HG03039 (cell line): ENCODE results near the gene EBLN2.
"Not testable (repeated sequence)": the region's sequence is repeated elsewhere in the genome, so short reads cannot be mapped to it uniquely, and the experiment has no call there.

ENCODE experiments used
- ATAC-seq: cut with Tn5 transposase; IDR thresholded peaks from one replicate; pipeline ENCODE4 v1.9.1; 2021; ENCODE audit warnings: mild to moderate bottlenecking, moderate library complexity; ENCODE audit not compliant: unreplicated experiment

The EBLN2 gene

DNA sequence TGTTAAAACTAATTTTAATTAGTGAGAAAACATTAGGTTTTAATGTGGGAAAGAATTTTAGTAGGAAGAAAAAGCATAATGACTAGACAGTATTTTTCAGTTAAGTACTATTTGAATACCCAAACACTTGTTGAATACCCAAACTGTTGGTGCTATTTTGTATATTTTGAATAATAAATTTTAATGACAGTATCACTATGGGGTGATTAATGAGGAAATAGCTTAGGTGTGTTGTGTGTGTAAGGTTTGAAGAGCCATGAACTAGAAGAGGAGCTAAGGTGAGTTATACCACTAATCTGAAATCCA, 4.7 kb upstream of the EBLN2 start:
- ATAC-seq: no peak

DNA sequence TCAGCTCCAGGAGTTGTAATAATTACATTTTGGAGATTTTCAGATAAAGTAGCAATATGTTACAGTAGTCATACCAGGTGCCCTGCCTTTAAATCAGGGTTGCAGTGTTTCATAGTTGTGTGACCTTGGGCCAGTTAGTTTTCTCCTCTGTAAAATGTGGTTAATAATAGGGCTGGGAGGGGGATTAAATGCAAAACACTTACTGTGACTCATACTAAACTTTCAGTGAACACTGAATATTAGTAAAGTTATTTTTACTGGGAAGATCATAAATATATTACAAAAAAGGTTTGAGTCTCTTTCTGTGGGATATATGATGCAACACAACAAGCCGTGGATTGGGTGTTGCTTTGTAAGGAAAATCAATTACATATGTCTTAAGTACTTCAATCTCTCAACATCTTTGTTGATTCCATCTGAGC, 1.1 kb upstream of the EBLN2 start:
- ATAC-seq: no peak

DNA sequence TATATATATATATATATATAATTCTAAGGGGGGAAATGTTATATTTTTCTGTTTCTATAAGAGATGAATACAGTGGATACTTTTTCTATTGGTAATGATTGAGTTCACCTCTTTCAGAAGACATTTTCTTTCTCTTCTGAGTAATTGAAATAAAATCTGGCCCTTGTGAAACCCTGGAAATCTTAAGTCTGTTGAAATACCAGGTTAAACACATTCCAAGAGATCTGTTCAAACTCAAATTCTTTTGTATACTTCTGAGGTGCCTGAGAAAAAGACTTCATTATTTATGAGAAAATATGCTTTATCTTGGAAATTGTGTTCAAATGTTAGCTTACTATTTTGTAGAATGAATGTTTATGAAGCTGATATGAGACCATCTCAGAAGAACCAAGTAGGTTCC, 4.8 kb downstream of the EBLN2 start:
- not testable (repeated sequence) for ATAC-seq

DNA sequence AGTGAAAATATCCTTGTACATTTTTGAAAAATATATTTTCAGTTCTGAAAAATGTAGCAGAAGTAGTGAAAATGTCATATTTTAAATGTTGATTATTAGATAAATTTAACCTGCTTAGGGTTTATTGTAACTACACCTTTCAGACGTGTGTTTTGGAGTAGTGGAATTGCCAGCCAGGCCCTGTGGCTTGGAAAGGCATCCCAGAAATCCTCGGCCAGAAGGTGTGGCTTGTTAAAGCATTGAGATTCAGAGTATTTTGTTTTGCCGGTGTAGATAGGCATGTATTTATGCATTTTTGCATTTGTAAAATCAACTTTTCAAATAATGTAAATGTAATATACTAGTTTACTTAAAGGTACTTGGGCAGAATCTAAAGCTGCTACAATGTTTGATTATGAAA, 7.0 kb downstream of the EBLN2 start:
- no peak for ATAC-seq

DNA sequence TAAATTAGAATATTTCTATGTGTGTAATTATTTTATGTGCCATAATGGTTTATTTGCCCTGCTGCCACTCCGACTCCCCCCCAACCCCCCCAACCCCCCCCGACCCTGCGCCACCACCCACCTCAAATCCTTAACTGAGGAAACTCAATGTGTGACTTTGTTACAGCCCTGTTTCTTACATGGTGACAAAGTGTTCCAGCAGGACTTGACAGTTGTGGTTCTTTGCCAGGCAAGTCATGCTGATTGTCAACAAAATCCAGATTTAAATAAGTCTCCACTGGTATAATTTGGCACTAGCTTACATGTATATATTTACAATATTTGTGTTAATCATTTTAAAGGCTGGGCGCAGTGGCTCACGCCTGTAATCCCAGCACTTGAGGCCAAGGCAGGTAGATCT, 7.7 kb downstream of the EBLN2 start:
- ATAC-seq: no peak

DNA sequence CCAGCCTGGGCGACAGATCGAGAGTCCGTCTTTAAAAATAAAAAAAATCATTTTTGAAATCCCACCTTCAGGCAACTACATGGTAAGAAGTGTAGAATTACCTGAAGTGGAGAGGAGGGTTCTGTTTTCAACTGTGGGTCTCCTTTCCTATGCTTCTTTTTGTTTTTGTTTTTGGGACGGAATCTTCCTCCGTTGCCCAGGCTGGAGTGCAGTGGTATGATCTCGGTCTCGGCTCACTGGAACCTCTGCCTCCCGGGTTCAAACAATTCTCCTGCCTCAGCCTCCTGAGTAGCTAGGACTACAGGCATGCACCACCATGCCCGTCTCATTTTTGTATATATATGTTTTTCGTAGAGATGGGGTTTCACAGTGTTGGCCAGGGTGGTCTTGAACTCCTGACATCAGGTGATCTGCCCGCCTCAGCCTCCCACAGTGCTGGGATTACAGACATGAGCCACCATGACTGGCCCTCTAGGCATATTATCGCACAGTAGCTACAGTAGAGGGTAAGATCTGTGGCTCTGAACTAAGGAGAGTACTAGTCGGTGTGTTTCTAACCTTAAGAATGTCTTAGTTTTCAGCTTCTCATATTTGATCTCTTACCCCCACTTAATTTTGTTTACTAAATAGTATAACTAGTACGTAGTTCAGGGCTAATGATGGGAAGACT, 8.5 kb downstream of the EBLN2 start:
- ATAC-seq: no peak

DNA sequence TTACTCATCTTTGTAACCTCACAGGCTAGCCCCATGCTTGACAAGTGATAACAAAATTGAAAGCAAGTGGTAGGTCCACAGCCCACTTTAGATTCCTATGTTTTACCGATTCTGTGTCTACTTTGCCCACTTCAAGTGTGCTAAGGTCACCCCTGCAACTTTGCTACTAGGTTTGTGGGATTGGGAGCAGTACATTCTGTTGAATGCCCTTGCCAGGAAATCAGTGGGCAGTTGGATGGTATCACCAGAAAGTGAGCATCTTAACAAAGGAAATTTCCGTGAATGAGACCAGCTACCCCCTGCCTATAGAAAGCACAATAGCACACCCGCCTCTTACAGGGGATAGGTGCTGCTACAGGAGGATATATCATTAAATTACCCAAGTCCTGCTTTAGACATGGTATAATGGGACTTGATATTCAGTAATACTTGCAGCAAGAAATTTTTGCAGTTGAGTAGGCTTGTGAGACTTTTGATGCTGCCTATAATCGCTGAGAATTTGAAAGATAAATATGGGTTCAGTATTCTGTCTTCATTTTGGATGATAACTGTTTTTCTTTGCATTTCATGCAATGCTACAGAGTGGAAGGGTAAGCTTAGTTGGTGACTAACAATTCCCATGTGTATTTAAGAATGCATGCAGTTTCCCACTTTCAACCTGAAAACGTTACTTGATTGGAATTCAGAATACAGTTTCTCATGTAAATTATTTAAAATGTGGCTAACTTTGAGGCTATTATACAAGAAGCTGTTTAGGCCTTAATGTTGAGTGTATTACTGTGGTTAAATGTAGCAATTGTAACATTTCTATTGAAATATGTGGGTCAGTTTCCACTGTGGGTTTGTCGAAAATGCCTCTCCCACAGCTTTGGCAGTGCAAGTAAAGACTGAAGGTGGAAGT, 9.5 kb downstream of the EBLN2 start:
- no peak for ATAC-seq

DNA sequence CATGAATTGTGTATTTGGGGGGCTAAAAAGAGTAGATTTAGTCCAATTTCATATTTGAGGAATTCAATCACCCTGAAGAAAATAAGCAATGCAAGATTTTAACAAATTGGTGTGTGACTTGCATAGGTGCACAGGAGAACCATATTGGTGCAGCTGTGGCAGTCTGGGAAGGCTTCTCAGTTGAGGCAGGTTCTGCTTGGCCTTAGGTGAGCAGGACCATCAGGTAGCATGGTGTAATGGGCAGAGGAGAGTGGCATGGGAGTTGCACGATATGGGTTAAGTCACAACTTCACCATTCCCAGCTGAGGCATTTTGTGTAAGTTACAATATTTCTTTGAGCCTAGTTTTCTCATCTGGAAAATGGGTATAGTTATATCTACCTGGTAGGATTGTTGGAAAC, 10.5 kb downstream of the EBLN2 start:
- no peak for ATAC-seq

DNA sequence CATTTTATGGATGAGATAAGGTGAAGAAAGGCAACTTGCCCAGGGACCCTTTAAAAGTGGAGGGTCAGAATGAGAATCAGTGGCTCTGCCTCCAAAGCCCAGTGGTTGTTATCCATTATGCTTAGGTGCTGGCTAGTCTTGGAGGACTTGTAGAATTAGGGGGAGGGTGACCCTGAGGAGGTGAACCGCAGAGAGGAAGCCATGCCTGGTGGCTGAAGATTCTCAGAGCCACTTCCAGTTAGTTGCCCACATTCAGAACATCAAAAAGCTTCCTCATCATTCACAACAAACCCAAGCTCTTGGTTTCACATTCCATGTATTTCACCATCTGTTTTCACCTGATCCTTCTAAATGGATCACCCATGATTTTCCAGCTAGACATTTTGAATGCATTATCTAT, 11.2 kb downstream of the EBLN2 start:
- ATAC-seq: no peak

DNA sequence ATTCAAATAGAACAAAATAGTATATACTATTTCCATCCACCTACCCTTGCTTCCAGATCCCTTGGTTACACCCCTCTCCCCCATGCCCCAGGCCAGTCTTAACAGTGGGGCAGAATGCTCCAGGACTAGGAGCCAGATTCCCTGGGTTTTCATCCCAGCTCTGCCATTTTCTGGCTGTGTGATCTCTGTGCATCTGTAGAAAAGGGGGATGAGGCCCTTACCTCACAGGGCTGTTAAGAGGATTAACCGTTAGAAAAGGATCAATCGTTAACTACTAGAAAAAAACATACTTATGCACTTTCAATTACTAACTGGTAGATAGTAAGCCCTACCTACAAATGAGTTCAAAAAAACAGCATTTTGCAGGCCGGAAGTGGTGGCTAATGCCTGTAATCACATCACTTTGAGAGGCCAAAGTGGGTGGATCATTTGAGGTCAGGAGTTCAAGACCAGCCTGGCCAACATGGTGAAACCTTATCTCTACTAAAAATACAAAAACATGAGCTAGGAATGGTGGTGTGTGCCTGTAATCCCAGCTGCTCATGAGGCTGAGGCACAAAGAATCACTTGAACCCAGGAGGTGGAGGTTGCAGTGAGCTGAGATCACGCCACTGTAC, 11.7 kb downstream of the EBLN2 start:
- ATAC-seq: no peak

DNA sequence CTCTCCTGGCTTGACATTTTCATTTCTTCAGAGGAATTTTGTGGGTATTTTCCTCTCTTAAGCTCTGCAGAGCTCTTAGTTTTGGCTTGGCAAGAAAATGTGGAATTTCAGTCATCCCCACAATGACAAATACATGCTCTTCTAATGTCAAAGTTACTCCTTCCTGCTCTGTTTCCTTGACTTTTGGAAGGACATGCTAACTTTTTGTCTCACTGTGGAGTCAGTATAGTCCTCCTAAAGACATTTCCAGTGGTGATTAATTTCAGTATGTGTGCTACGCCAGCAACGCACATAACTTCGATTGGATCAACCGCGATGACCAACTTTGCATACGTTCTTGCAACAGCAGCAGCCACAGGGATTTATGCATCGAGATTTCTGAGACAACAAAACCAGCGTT, 13.3 kb downstream of the EBLN2 start:
- no peak for ATAC-seq

DNA sequence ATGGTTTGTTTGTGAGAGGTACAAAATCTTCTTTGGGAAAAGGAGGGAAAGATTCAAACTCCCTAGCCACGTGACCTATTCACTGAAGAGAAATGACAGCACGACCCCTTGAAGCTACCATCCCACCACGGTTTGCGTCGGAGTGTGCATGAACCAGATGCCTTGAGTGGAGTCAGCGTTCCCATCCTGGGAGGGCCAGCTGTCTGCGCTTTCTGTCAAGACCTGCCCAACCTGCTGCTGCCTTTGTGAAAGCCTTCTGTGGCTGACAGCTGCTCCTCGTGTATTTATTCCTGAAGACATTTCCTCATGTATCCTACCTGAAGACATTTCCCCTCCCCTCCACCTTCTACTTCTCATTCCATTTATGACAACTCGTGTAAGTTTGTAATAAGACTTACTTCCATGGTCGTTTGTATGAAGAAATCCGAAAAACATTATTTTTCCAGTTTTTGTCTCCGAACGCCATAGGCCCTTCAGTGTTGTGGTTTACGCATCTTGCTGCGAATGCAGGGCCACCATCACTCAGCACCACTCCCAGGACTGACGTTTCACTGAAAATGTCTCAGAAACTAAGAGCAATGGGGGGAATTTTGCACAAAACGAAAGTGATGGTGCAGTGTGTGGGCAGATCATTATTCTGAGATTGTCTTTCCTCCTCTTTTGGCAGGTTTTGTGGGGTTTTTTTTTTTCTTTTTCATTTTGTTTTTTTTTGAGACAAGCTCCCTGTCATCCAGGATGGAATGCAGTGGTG, 18.9 kb downstream of the EBLN2 start:
- no peak for ATAC-seq

DNA sequence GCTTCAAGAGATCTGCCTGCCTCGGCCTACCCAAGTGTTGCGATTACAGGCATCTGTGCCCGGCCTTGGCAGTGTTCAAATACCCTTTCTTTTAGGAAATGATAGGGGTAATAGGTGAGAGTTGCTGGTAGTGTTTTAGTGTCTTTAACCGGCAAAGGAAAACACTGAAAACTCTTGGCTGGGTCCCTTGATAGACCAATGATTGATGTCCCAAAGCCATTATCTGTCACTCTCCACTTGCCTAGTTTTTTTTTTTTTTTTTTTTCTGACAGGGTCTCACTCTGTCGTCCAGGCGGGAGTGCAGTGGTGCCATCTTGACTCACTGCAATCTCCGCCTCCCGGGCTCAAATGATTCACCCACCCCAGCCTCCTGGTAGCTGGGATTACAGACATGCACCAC, 19.7 kb downstream of the EBLN2 start:
- ATAC-seq: no peak

DNA sequence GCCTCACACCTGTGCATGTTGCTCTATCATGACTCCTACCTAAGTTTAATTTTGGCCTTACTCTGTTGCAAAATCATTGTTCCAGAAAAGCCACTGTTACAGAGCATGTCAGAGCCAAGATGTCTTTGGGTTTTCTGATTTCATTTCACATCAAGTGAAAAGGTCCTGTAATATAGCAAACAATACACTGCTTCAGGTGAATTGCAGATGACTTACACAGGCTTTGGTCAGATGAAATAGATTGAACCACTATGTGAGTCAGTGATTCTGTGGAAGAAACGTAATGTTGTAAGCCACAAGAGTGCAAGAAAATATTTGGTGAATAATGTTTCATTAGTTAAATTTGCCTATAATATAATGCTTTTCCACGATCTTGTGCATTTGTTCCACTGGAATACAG, 22.7 kb downstream of the EBLN2 start:
- ATAC-seq: no peak

DNA sequence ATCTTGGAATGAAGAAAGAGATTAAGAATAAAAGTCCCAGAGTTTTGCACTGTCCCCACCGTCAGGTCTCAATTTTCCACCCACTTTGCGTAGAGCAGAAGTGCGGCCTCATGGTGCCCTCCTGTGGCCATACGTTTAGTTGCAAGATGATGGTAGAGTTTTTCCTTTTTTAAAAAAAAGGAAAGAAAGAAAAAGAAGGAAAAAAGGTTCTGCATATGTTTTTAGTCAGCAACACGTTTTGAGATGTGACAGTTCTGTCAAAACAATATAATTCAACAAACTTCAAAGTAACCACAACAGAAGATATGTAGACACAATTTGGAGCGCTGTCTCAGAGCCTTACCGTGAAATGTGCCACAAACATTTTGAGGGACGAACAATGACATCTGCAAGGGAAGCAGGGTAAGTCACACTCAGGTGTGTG, 24.6 kb downstream of the EBLN2 start:
- no peak for ATAC-seq

DNA sequence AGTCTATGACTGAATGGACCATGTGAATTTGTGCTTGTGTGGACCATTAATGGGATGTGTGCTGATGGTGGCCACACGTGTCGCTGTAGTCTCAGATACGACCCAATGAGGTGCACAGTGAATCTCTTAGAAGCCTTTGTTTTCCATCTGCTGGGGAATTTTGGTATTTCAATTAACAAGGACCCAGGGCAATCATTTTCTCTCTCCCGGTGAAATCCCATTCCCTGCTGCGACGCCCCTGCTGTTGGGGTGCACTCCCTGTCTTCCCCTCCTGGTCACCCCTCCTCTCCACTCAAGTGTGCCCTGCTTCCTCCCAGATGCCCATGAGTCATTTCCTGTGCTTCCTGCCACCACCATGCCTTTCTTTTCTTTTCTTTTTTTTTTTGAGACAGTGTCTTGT, 32.7 kb downstream of the EBLN2 start:
- no peak for ATAC-seq

DNA sequence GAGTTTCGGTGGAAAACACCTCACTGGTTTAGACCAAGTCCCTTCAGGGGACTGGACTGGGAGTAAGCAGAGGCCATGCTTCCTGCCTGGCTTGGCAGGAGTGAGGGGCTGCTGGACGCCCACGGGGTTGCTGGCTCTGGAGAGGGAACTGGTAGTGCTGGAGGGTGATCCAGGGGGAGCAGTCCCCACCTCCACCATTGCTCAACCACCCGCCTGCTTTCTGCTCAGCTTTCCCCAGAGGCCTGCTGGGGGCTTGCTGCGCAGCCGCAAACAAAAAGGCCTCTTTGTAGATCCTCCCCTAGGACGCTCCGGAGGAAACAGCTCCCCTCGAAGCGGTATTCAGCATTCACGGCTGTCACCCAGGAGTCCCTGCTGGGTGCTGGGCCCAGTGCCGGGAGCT, 33.5 kb downstream of the EBLN2 start:
- no peak for ATAC-seq

DNA sequence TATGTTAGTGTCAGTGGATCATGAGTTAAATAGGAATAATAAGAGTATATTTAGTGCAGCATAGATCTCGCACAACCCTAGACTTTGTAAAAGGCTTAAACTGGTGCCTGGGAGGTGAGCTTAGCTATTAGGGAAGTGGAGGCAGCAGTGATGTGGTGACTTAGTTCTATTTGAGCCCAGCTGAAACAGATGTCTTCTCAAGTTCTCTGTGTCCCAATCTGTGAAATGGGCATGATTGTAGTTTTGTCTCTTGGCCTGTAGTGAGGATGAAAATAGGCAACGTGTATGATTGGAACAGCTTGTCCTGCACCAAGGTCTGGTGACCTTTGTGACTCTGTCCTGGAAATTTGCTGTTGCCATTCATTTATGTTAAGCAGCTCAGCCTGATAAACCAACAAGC, 34.7 kb downstream of the EBLN2 start:
- no peak for ATAC-seq

DNA sequence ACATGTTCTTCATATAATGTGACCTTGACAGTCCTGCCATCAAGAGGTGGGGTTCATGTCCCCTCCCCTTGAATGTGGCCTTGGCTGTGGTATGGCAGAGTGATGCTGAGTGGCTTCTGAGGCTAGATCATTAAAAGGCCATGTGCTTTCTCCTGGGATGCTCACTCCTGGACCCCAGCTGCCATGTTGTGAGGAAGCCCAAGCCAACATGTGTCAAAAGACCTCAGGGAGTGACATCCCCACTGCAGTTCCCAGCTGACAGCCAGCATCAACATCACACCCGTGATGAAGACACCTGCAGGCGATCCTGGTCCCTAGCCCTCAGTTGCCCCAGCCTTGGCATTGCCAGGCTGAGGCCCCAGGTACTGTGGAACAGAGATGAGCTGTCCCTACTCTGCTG, 36.6 kb downstream of the EBLN2 start:
- ATAC-seq: no peak

DNA sequence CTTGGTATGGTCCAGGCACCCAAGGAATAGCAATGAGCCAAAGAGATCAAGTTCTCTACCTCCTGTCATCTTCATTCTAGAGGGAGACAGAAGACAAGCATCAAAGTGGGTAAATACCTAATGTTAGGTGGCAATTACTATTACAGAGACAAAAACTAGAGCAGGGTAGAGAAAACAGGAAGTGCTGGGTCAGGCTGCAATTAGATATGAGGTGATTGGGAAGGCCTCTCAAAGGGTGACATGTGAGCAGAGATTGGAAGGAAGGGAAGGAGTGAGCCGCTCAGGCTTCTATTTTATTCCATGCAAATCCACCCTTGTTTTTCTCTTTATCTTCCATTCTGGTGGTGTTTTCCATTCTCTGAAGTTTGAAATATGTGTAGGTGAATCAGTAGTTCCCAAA, 37.4 kb downstream of the EBLN2 start:
- ATAC-seq: no peak

DNA sequence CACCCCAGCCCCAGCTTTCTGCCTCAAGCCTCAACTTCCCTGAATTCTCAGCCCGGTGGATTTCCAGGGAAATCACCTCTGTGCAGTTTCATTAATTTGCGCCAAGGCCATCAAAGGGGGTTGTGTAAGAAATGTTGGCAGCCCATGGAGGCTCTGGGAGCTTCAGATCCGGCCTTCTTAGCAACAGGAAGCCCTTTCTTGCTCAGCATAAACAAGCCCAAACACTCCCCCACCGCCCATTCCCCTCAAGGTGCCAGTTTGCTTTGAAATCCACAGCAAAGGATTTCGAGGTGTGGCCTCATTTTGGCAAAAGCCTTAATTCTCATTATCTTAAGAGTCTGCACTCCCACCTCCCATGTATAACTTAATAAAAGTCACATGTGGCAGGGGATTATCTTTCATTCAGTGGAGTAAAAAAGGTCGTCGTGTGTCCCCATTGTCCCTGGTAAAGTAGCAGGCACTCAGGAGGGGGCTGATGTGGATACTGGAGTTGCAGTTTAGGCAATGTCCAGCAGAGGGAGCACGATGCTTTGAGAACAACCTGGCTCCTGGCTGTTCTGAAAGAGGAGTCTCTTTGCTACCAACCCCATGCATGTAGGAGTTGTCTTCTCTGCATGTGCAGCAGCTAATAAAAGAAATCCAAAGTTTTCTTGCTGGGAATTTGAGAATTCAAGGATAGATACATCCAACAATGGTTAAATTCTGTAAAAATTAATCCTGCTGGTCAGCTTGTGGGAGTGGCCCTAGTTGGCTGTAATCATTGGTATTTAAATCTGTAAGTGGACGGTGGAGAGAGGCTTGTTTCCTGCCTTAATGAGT, 39.5 kb downstream of the EBLN2 start:
- ATAC-seq: peak; percentile 87
